HL-60 (cell line): ENCODE results near the gene NOD2.

Source experiments
- DNase-seq, 2 experiments: peaks; one replicate each; pipeline ENCODE4 v3.0.0-alpha.2; 2010 to 2020; ENCODE audit warnings: low read depth in 1 of 2, low spot score in 1 of 2
- H3K27ac ChIP-seq: fragments of 250-450 bp; sonication (Bioruptor Pico); replicated peaks from 2 replicates; pipeline ENCODE4 v1.5.1; 2020; ENCODE audit warnings: mild to moderate bottlenecking, moderate library complexity
- H3K27me3 ChIP-seq: fragments of 250-450 bp; sonication (Bioruptor Pico); 2 replicates; pipeline ENCODE4 v1.5.1; 2021; ENCODE audit warnings: mild to moderate bottlenecking, moderate library complexity; ENCODE audit not compliant: insufficient read depth, poor library complexity, severe bottlenecking
- H3K4me3 ChIP-seq: replicated peaks from 2 replicates; pipeline ENCODE4 v1.5.1; 2011; ENCODE audit warnings: mild to moderate bottlenecking, control low read depth, low read length; ENCODE audit not compliant: insufficient read depth
- GABPA ChIP-seq: IDR thresholded peaks from 2 replicates; pipeline ENCODE4 v1.6.1; 2012; ENCODE audit warnings: low read depth
- POLR2AphosphoS5 ChIP-seq: IDR thresholded peaks from 2 replicates; pipeline ENCODE4 v1.6.1; 2012; ENCODE audit warnings: low read depth
- SPI1 ChIP-seq: IDR thresholded peaks from 2 replicates; pipeline ENCODE4 v1.6.1; 2012; ENCODE audit warnings: low read depth, mild to moderate bottlenecking, borderline replicate concordance
- TF ChIP-seq, protein P1 (sequence below): IDR thresholded peaks from 2 replicates; pipeline ENCODE4 v1.6.1; 2012; ENCODE audit warnings: low read depth; ENCODE audit not compliant: insufficient replicate concordance
- TF ChIP-seq, protein P2 (sequence below): IDR thresholded peaks from one replicate; pipeline ENCODE4 v1.5.1; 2011; ENCODE audit warnings: low read length, control low read depth, inconsistent platforms; ENCODE audit not compliant: insufficient read depth

NOD2 gene

DNA sequence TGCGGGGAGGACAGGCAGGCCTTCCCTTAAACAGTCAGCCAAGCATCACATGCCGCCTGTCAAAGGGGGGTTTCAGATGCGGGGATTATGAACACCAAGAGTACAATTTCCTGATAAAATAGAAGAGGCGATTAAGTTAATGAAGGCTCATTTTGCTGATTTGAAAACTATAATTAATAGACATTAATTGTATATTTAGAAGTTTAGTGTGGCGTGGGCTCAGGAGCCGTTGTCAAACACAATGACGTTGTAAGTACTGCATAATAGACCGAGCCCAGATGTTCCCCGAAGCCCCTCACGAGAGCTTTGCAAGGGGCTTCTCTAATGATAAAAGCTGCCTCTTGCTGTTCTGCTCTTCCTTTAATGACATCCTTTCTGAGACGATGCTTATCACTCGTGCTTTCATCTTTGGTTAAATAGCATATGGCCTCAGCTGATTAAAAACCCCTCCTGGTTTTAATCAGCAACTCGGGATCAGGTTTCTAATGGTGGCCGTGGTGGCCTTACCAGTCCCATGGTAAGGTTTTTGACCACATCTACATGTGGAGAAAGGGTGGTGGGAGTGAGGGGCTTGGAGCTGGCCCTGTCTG, 40.5 kb upstream of the NOD2 start:
- no peak for TF ChIP-seq GABPA
- no peak for TF ChIP-seq POLR2AphosphoS5
- TF ChIP-seq, protein P1, sequence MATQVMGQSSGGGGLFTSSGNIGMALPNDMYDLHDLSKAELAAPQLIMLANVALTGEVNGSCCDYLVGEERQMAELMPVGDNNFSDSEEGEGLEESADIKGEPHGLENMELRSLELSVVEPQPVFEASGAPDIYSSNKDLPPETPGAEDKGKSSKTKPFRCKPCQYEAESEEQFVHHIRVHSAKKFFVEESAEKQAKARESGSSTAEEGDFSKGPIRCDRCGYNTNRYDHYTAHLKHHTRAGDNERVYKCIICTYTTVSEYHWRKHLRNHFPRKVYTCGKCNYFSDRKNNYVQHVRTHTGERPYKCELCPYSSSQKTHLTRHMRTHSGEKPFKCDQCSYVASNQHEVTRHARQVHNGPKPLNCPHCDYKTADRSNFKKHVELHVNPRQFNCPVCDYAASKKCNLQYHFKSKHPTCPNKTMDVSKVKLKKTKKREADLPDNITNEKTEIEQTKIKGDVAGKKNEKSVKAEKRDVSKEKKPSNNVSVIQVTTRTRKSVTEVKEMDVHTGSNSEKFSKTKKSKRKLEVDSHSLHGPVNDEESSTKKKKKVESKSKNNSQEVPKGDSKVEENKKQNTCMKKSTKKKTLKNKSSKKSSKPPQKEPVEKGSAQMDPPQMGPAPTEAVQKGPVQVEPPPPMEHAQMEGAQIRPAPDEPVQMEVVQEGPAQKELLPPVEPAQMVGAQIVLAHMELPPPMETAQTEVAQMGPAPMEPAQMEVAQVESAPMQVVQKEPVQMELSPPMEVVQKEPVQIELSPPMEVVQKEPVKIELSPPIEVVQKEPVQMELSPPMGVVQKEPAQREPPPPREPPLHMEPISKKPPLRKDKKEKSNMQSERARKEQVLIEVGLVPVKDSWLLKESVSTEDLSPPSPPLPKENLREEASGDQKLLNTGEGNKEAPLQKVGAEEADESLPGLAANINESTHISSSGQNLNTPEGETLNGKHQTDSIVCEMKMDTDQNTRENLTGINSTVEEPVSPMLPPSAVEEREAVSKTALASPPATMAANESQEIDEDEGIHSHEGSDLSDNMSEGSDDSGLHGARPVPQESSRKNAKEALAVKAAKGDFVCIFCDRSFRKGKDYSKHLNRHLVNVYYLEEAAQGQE, result no peak
- TF ChIP-seq, protein P2, sequence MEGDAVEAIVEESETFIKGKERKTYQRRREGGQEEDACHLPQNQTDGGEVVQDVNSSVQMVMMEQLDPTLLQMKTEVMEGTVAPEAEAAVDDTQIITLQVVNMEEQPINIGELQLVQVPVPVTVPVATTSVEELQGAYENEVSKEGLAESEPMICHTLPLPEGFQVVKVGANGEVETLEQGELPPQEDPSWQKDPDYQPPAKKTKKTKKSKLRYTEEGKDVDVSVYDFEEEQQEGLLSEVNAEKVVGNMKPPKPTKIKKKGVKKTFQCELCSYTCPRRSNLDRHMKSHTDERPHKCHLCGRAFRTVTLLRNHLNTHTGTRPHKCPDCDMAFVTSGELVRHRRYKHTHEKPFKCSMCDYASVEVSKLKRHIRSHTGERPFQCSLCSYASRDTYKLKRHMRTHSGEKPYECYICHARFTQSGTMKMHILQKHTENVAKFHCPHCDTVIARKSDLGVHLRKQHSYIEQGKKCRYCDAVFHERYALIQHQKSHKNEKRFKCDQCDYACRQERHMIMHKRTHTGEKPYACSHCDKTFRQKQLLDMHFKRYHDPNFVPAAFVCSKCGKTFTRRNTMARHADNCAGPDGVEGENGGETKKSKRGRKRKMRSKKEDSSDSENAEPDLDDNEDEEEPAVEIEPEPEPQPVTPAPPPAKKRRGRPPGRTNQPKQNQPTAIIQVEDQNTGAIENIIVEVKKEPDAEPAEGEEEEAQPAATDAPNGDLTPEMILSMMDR, result no peak
- no peak for TF ChIP-seq SPI1
- Histone ChIP-seq H3K27ac (no peak overlapping the region), H3K27me3 (no peaks in the 10 kb centered on the region), H3K4me3 (no peak overlapping the region)
- no peak for DNase-seq

DNA sequence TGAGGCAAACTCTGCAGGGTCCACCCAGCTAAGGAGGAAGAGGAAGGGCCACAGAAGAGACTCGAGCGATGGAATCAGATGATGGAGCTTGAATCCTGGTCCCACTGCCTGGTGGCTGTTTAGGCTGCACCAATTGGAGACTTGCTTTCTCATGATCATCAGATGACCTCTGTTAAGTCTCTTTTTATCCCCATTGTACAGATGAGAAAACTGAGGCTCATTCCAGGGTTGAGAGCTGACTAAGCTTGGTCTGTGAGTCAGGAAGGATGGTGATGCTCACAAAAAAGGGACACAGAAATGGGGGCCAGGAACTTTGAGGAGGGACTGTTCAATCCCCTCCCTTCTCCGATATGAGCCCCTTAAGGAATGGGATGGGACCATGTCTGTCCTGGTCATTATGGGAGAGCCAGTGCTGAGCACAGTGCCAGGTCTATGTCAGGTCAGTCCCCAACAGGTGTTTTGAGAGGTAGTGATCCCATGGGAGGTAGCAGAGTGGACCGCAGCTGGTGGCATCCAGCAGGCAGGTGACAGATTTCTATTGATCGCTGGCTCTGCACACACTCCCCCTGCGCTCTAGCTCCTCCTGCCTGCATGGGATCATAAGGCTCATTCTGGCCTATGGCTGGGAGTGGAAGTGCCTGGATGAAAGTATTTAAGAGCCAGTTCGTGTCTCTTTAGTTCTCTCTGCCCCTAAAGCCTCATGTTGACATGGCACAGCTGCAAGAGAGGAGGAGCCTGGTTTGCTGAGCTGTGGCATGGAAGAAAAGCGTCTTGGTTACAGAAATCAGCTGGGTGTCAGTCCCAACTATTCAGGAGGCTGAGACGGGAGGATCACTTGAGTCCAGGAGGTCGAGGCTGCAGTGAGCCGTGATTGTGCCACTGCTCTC, 39.5 kb upstream of the NOD2 start:
- TF ChIP-seq GABPA, result no peak
- DNase-seq, result no peak
- Histone ChIP-seq H3K27ac (no peak overlapping the region), H3K4me3 (no peak overlapping the region), H3K27me3 (no peaks in the 10 kb centered on the region)

DNA sequence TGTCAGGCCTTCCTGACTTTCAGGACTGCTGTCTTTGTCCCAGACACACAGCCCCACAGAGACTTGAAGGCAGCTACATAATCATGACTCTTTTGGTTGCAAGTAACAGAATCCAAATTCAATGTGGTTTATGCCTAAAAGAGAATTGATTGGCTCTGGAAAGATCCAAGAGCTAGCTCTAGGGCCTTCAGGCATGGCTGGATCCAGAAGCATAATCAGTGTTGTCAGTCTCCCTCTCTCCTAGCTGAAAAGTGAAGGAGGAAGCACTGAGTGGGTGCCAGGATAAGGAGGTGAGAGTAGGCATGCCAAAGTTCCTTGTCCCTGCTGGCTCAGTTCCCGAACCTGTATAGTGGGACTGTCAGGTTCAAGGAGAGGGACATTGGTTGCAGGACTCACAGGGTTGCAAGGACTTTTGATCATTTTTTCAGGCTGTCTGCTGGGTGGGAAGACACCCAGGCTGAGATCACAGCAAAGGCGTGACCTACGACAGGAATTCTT, 37.8 kb upstream of the NOD2 start:
- H3K27me3 ChIP-seq, result no peaks in the 10 kb centered on the region
- TF ChIP-seq GABPA (no peak), SPI1 (no peak), POLR2AphosphoS5 (no peak)
- TF ChIP-seq, protein P2, result no peak
- TF ChIP-seq, protein P1, result no peak
- no peak overlapping the region for H3K27ac ChIP-seq
- DNase-seq, result no peak
- no peak overlapping the region for H3K4me3 ChIP-seq

DNA sequence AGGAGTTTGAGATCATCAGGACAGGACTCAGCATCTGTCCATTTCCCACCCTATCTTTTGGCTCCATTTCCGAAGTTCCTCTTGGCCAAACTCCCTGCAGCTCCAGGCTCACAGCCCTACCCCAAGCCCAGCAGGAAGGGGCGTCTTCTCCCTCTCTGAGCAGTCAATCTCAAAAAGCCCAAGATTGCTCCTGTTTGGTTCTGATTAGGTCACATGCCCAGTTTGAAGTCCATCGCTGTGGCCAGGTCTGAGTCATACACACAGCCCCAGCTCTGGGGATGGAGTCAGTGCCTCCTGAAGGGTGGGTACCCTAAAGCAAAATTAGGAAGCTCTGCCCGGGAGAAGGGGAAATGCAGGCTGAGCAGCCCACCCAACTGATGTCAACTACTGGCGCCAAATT, 36.2 kb upstream of the NOD2 start:
- H3K27me3 ChIP-seq, result no peaks in the 10 kb centered on the region
- no peak for DNase-seq
- TF ChIP-seq, protein P2, result no peak
- TF ChIP-seq SPI1, result no peak
- TF ChIP-seq, protein P1, result no peak
- H3K4me3 ChIP-seq, result no peak overlapping the region
- H3K27ac ChIP-seq, result no peak overlapping the region
